Skeletal muscle satellite cell (primary cell): ENCODE results near the gene CACNG4.

Experiments used
- H3K27me3 ChIP-seq: 2 replicates; pipeline ENCODE4 v1.7.0; 2013; ENCODE audit warnings: low read length; ENCODE audit not compliant: control insufficient read depth, insufficient read depth
- H3K36me3 ChIP-seq: 2 replicates; pipeline ENCODE4 v1.7.0; 2013; ENCODE audit warnings: mild to moderate bottlenecking, control low read depth, low read length; ENCODE audit not compliant: insufficient read depth
- H3K4me1 ChIP-seq: 2 replicates; pipeline ENCODE4 v1.7.0; 2013; ENCODE audit warnings: low read length; ENCODE audit not compliant: control insufficient read depth, insufficient read depth
- H3K4me2 ChIP-seq: 2 replicates; pipeline ENCODE4 v1.7.0; 2013; ENCODE audit warnings: mild to moderate bottlenecking, low read length
- H3K4me3 ChIP-seq: 2 replicates; pipeline ENCODE4 v1.7.0; 2013; ENCODE audit warnings: low read length
- H3K9ac ChIP-seq: 2 replicates; pipeline ENCODE4 v1.7.0; 2013; ENCODE audit warnings: mild to moderate bottlenecking, low read depth, low read length, moderate library complexity
- H3K9me3 ChIP-seq: replicated peaks from 2 replicates; pipeline ENCODE4 v1.7.0; 2013; ENCODE audit warnings: mild to moderate bottlenecking, control low read depth, low read length

The CACNG4 gene

DNA sequence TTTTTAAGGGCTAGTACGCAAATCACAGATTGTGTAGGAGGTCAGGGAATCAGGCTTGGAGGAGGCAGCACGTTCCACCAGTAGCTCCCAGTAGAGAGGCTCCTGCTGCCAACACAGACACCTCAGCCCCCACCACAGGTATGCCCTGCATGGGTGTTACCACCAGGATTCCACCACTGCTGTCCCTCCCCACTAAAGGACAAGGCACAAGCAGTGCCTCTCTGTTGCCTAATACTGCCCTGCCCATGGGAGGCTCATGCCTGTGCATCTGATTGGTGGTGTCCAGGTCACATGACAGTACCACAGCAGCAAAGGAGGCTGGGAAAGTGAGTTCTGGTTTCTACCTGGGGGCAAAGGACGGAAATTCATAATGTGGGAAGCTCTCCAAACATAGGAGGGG is 33.6 kb upstream of the CACNG4 start:
- Histone ChIP-seq H3K9me3 (no peaks in the 10 kb centered on the region), H3K36me3 (no peaks in the 10 kb centered on the region), H3K4me2 (no peak overlapping the region), H3K4me3 (no peak overlapping the region), H3K9ac (no peak overlapping the region), H3K4me1 (no peaks in the 10 kb centered on the region), H3K27me3 (peaks cover 39% of the 10 kb centered on the region)

DNA sequence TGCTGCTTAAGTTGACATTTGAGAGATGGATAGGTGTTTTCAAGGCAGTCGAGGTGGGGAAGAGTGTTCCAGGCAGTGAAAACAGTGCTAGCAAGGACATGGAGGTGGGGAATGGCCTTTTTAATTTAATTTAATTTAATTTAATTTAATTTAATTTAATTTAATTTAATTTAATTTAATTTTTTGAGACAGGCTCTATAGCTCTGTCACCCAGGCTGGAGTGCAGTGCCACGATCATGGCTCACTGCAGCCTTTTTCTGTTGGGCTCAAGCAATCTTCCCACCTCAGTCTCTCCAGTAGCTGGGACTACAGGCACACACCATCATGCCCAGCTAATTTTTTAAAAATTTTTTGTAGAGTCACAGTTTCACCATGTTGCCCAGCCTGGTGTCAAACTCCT is 32.2 kb upstream of the CACNG4 start:
- Histone ChIP-seq H3K27me3 (peaks cover 32% of the 10 kb centered on the region), H3K4me1 (no peaks in the 10 kb centered on the region), H3K9ac (no peak overlapping the region), H3K36me3 (no peaks in the 10 kb centered on the region), H3K4me2 (no peak overlapping the region), H3K9me3 (peaks cover 4% of the 10 kb centered on the region), H3K4me3 (no peak overlapping the region)

GRCh38 chr17:66934040-66934439 is 30.5 kb upstream of the CACNG4 start:
- H3K9ac ChIP-seq: no peak overlapping the region
- no peaks in the 10 kb centered on the region for H3K36me3 ChIP-seq
- H3K27me3 ChIP-seq: peaks cover 29% of the 10 kb centered on the region
- no peak overlapping the region for H3K4me3 ChIP-seq
- no peaks in the 10 kb centered on the region for H3K4me1 ChIP-seq
- no peak overlapping the region for H3K4me2 ChIP-seq
- H3K9me3 ChIP-seq: peaks cover 4% of the 10 kb centered on the region

DNA sequence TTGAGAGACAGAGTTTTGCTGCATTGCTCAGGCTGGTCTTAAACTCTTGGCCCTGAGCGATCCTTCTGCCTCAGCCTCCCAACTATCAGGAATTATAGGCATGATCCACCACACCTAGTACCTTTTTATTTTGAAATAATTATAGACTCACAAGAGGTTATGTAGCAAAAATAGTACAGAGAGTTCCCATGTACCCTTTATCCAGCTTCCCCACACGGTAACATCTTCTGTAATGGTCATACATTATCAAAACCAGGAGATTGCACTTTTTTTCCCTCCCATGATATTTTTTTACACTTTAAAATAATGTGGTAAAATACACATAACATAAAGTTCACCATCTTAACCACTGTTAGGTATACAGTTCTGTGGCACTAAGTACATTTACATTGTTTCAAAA is 28.8 kb upstream of the CACNG4 start:
- Histone ChIP-seq H3K4me2 (no peak overlapping the region), H3K36me3 (no peaks in the 10 kb centered on the region), H3K4me1 (no peaks in the 10 kb centered on the region), H3K9me3 (peaks cover 4% of the 10 kb centered on the region), H3K9ac (no peak overlapping the region), H3K27me3 (peaks cover 34% of the 10 kb centered on the region), H3K4me3 (no peak overlapping the region)

DNA sequence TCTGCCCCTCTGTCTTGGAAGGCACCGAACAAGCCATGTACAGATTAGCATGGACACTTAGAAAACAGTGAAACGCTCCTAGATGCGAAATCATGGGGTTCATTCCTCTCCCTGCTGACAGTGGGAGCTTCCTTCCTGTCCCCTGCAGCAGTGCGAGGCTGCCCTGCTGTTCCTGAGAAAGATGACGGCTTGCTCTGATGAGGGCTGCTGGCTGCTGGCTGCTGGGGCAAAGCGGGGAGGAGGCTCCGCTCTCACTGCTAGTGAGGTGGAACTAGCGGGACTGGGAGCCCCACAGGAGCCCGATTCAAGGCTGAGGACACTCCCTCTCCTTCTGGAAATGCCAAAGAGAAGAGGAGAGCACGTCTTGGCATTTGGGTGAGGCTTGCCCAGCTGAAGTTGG is 25.9 kb upstream of the CACNG4 start:
- Histone ChIP-seq H3K9ac (no peak overlapping the region), H3K27me3 (peaks cover 49% of the 10 kb centered on the region), H3K4me3 (no peak overlapping the region), H3K4me2 (no peak overlapping the region), H3K36me3 (no peaks in the 10 kb centered on the region), H3K9me3 (peaks cover 4% of the 10 kb centered on the region), H3K4me1 (no peaks in the 10 kb centered on the region)

GRCh38 chr17:66939461-66940114 is 24.9 kb upstream of the CACNG4 start:
- no peak overlapping the region for H3K9ac ChIP-seq

DNA sequence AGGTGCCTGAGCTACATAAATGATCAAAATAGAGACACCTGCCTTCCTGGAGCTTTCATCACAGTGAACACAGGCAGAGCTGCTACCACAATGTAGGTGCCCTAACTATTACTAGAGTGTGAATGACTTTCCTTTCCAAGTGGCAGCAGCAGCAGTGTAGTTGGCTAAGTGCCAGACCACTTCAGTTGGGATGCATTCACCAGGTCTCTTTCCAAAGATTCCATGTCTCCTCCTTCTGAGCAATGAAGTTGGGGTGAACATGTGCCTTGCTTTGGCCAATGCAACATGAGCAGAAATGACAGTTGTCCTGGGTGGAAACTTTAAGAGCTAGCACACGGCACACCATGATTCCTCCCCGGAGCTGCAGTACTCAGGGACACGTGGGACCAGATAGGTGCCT is 23.3 kb upstream of the CACNG4 start:
- Histone ChIP-seq H3K27me3 (peaks cover 75% of the 10 kb centered on the region), H3K9ac (no peak overlapping the region), H3K4me3 (no peak overlapping the region), H3K9me3 (peaks cover 4% of the 10 kb centered on the region), H3K4me1 (no peaks in the 10 kb centered on the region), H3K4me2 (no peak overlapping the region), H3K36me3 (no peaks in the 10 kb centered on the region)

More at GRCh38 chr17:66939461-66940114, 24.9 kb upstream of the CACNG4 start:
- H3K4me1 ChIP-seq: no peaks in the 10 kb centered on the region
- peaks cover 58% of the 10 kb centered on the region for H3K27me3 ChIP-seq
- no peak overlapping the region for H3K4me3 ChIP-seq
- H3K4me2 ChIP-seq: no peak overlapping the region
- H3K9me3 ChIP-seq: peaks cover 4% of the 10 kb centered on the region
- H3K36me3 ChIP-seq: no peaks in the 10 kb centered on the region

GRCh38 chr17:66941773-66942450 is 22.6 kb upstream of the CACNG4 start:
- no peaks in the 10 kb centered on the region for H3K4me1 ChIP-seq

DNA sequence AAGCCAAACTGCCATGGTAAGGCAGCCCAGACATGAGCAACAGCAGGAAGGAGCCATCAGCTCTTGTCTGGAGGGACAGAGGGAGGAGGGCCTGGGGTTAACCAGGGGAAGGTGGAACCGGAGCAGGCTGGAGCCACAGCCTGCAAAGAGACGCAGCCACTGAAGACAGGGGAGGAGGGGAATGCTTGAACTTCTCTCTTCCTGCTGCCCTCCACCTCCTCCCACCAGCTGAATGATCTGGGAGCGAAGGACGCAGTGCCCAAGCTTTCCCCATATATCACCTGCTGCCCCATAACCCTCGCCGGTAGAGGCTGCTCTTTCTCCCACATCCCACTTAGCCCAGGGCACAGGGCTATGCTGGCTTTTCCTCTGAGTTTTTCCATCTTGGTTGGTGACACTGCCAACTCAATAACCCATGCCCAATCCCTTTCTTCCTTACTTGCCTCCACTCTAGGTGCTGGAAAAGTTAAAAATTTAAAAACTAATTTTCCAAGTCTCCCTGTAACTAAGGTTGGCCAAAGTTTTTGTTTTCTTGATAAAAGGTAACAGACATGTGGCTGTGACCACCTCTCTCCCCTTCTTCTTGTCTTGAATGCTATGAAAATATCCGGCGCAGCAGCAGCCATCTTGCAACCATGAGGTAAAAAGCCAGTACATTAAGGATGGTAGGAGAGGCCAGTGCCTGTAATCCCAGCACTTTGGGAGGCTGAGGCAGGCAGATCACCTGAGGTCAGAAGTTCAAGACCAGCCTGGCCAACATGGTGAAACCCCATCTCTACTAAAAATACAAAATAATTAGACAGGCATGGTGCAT is 21.8 kb upstream of the CACNG4 start:
- no peaks in the 10 kb centered on the region for H3K9me3 ChIP-seq
- H3K4me1 ChIP-seq: no peaks in the 10 kb centered on the region
- no peak overlapping the region for H3K4me2 ChIP-seq
- peaks cover 83% of the 10 kb centered on the region for H3K27me3 ChIP-seq
- no peaks in the 10 kb centered on the region for H3K36me3 ChIP-seq
- no peak overlapping the region for H3K9ac ChIP-seq
- H3K4me3 ChIP-seq: no peak overlapping the region

More at GRCh38 chr17:66941773-66942450, 22.6 kb upstream of the CACNG4 start:
- Histone ChIP-seq H3K9ac (no peak overlapping the region), H3K4me3 (no peak overlapping the region), H3K27me3 (peaks cover 79% of the 10 kb centered on the region), H3K4me2 (no peak overlapping the region), H3K9me3 (peaks cover 2% of the 10 kb centered on the region), H3K36me3 (no peaks in the 10 kb centered on the region)

DNA sequence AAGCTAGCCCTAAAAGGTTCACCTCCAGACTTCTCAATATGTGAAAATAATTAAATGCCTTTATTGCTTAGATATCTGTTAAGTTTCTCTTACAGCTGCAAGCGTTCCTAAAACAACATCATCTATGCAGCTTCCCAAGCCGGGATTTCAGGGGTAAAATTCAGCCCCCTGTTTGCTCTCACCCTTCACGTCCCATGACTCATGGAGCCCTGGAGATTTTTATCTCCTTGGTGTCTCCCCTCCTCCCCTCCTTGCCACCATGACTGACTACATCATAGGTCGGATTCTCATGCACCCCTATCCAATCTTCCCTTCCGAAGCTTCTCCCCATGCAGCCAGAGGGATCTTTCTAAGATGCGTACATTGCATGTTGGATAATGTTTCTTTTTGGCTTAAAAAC is 21.0 kb upstream of the CACNG4 start:
- no peaks in the 10 kb centered on the region for H3K9me3 ChIP-seq
- H3K4me2 ChIP-seq: no peak overlapping the region
- H3K27me3 ChIP-seq: peaks cover 87% of the 10 kb centered on the region
- no peaks in the 10 kb centered on the region for H3K36me3 ChIP-seq
- H3K9ac ChIP-seq: no peak overlapping the region
- H3K4me3 ChIP-seq: no peak overlapping the region
- H3K4me1 ChIP-seq: no peaks in the 10 kb centered on the region

- no peaks in the 10 kb centered on the region for H3K4me1 ChIP-seq
- peaks cover 90% of the 10 kb centered on the region for H3K27me3 ChIP-seq
- H3K4me3 ChIP-seq: no peak overlapping the region
- no peak overlapping the region for H3K4me2 ChIP-seq
- H3K9me3 ChIP-seq: no peaks in the 10 kb centered on the region
- no peak overlapping the region for H3K9ac ChIP-seq
- no peaks in the 10 kb centered on the region for H3K36me3 ChIP-seq
Measured at GRCh38 chr17:66944351-66945146, 20.0 kb upstream of the CACNG4 start.
